WI38 (cell line): ENCODE results near the gene HOXA10.

Experiments used
- H3K4me3 ChIP-seq: 2 replicates; pipeline ENCODE4 v1.5.1; 2011; ENCODE audit warnings: low read depth, mild to moderate bottlenecking, control low read depth, low read length
- CTCF ChIP-seq: IDR thresholded peaks from 2 replicates; pipeline ENCODE4 v1.5.1; 2012; ENCODE audit warnings: low read depth, mild to moderate bottlenecking, control low read depth, low read length

Gene HOXA10

GRCh38 chr7:27141137-27141922, 32.8 kb downstream of the HOXA10 start:
- TF ChIP-seq CTCF, result no peak
- H3K4me3 ChIP-seq, result peak overlapping the region; percentile 80

- H3K4me3 ChIP-seq, result peak overlapping the region; percentile 50
- TF ChIP-seq CTCF, result no peak
These were observed 33.8 kb downstream of the HOXA10 start for GRCh38 chr7:27140126-27140857.

GRCh38 chr7:27139334-27140125, 34.6 kb downstream of the HOXA10 start:
- peak overlapping the region; percentile 50 for H3K4me3 ChIP-seq
- no peak for TF ChIP-seq CTCF

- peak overlapping the region; percentile 50 for H3K4me3 ChIP-seq
- TF ChIP-seq CTCF, result no peak
These were observed 35.2 kb downstream of the HOXA10 start for GRCh38 chr7:27138985-27139333.

GRCh38 chr7:27138472-27138871, 35.6 kb downstream of the HOXA10 start:
- H3K4me3 ChIP-seq, result peak overlapping the region; percentile 50
- TF ChIP-seq CTCF, result no peak

- H3K4me3 ChIP-seq, result no peak overlapping the region
- no peak for TF ChIP-seq CTCF
These were observed 36.3 kb downstream of the HOXA10 start for GRCh38 chr7:27137640-27138315.
